Endodermal cell (in vitro differentiated cells): ENCODE data around the gene RAPH1. TPM values are rescaled to one million over a fixed set of nuclear protein-coding genes. Genes with fewer than 3 reads are reported as not detected.

Source experiments
- DNase-seq: peaks from one replicate; pipeline ENCODE4 v3.0.0-alpha.2; 2017
- H3K27ac ChIP-seq: 2 replicates; pipeline ENCODE4 v1.5.1; 2013; ENCODE audit warnings: mild to moderate bottlenecking, low read depth, low read length, moderate library complexity
- H3K27me3 ChIP-seq: 2 replicates; pipeline ENCODE4 v1.6.1; 2013; ENCODE audit warnings: mild to moderate bottlenecking, low read length, moderate library complexity; ENCODE audit not compliant: insufficient read depth, control insufficient read depth, poor library complexity, severe bottlenecking
- H3K36me3 ChIP-seq: 2 replicates; pipeline ENCODE4 v1.7.0; 2013; ENCODE audit warnings: mild to moderate bottlenecking, low read length, moderate library complexity; ENCODE audit not compliant: control insufficient read depth, insufficient read depth
- H3K4me1 ChIP-seq: one replicate; pipeline ENCODE4 v1.7.0; 2013; ENCODE audit warnings: low read length; ENCODE audit not compliant: control insufficient read depth, insufficient read depth
- H3K4me3 ChIP-seq: 2 replicates; pipeline ENCODE4 v1.5.1; 2013; ENCODE audit warnings: mild to moderate bottlenecking, low read length, moderate library complexity
- H3K9ac ChIP-seq: 2 replicates; pipeline ENCODE4 v1.6.1; 2013; ENCODE audit warnings: mild to moderate bottlenecking, low read length, moderate library complexity; ENCODE audit not compliant: poor library complexity, severe bottlenecking; ENCODE audit errors: extremely low read depth
- H3K9me3 ChIP-seq: 2 replicates; pipeline ENCODE4 v1.6.1; 2013; ENCODE audit warnings: mild to moderate bottlenecking, low read length, moderate library complexity; ENCODE audit not compliant: control insufficient read depth
- H3K27ac Mint-ChIP-seq: 2 replicates; pipeline ENCODE4 v1.8.0; 2020; ENCODE audit warnings: mixed read lengths
- H3K27me3 Mint-ChIP-seq: 2 replicates; pipeline ENCODE4 v1.8.0; 2021; ENCODE audit warnings: mild to moderate bottlenecking, mixed read lengths; ENCODE audit not compliant: insufficient read depth
- H3K36me3 Mint-ChIP-seq: 2 replicates; pipeline ENCODE4 v1.8.0; 2020; ENCODE audit warnings: low read depth, mixed read lengths
- H3K4me1 Mint-ChIP-seq: 2 replicates; pipeline ENCODE4 v1.8.0; 2020; ENCODE audit warnings: mixed read lengths
- H3K4me3 Mint-ChIP-seq: 2 replicates; pipeline ENCODE4 v1.8.0; 2020; ENCODE audit warnings: mild to moderate bottlenecking, moderate library complexity, mixed read lengths
- H3K9me3 Mint-ChIP-seq: 2 replicates; pipeline ENCODE4 v1.8.0; 2020; ENCODE audit warnings: mild to moderate bottlenecking, mixed read lengths
- WGBS, 2 experiments: methylation state at CpG; one replicate each; pipeline versions ENCODE4 v1.1.5 to v1.1.7; 2013; ENCODE audit warnings: missing lambda C conversion rate in 2 of 2, mixed read lengths in 1 of 2; ENCODE audit not compliant: insufficient coverage in 1 of 2, insufficient read length in 1 of 2; 5-methylcytosine and 5-hydroxymethylcytosine counted together
- total RNA-seq, 2 donors: library from RNA; stranded (reverse); fragmentation: NEBNext Ultra II Directional in 1 of 2; extraction: Animal tissue kit (Norgen Biotek cat#: 25700) in 1 of 2; gene quantifications; 2 replicates in 1 of 2; 3 replicates in 1 of 2; pipeline ENCODE4 v1.2.1, GENCODE V29; 2021
- TF ChIP-seq, protein P1 (sequence below): fragments of 200-600 bp; sonication (generic); conservative IDR thresholded peaks from 2 replicates; pipeline ENCODE4 v1.5.0; 2021; ENCODE audit warnings: antibody characterized with exemption, mild to moderate bottlenecking

RAPH1 gene
- total RNA-seq, 2 donors from 2014 or later, result 23.5 to 24.6 TPM

DNA sequence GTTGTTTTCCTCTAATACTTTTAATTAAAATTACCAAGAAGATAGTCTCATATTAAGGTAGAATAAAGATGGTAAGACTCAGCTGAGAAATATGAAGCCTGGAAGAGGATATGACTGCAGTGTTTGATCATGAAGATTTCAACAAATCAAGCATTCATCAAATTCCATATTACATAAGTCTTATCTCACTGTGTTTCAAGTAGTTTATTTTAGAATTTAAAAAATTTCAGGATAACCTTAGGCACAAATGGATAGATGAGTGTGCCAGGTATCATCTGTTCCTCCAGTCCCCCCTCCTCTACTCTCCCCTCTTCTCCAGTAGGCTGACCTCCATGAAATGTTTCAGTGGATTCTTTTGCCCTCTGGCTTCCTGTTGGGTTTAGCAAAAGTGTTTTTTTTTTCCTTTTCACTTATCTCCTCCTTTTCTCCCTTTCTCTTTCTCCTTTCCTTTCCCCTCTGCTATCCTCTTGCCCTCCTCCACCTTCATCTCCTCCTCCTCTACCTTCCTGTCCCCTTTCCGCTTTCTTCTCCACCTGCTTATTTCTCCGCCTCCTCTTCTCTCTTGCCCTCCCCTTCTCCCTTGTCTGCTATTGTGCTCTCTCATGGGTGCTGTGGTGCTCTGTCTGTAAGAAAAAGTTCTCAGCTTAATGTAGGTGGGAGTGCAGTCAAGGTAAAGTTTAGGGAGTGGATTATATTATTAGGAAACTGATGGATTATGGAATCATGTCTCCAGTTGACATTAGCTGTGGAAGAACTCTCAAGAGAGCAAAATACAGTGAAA lies 134.1 kb downstream of the RAPH1 start:
- Histone ChIP-seq H3K9me3 (peaks cover 8% of the 10 kb centered on the region), H3K27ac (no peak overlapping the region), H3K27me3 (no peaks in the 10 kb centered on the region), H3K4me1 (no peaks in the 10 kb centered on the region), H3K36me3 (peaks cover 50% of the 10 kb centered on the region), H3K4me3 (no peak overlapping the region), H3K9ac (no peak overlapping the region)
- WGBS, 2 experiments, result 95% methylated on average over 2 of the region's 2 CpGs; no CpG with 5 or more reads in 1 of the 2 experiments
- no peaks in the 10 kb centered on the region for H3K9me3 Mint-ChIP-seq
- H3K4me1 Mint-ChIP-seq, result peaks cover 4% of the 10 kb centered on the region
- DNase-seq, result no peak
- no peak overlapping the region for H3K27ac Mint-ChIP-seq
- TF ChIP-seq, protein P1, sequence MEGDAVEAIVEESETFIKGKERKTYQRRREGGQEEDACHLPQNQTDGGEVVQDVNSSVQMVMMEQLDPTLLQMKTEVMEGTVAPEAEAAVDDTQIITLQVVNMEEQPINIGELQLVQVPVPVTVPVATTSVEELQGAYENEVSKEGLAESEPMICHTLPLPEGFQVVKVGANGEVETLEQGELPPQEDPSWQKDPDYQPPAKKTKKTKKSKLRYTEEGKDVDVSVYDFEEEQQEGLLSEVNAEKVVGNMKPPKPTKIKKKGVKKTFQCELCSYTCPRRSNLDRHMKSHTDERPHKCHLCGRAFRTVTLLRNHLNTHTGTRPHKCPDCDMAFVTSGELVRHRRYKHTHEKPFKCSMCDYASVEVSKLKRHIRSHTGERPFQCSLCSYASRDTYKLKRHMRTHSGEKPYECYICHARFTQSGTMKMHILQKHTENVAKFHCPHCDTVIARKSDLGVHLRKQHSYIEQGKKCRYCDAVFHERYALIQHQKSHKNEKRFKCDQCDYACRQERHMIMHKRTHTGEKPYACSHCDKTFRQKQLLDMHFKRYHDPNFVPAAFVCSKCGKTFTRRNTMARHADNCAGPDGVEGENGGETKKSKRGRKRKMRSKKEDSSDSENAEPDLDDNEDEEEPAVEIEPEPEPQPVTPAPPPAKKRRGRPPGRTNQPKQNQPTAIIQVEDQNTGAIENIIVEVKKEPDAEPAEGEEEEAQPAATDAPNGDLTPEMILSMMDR, result no peak
- H3K36me3 Mint-ChIP-seq, result peaks cover 57% of the 10 kb centered on the region
- no peak overlapping the region for H3K4me3 Mint-ChIP-seq
- no peaks in the 10 kb centered on the region for H3K27me3 Mint-ChIP-seq

DNA sequence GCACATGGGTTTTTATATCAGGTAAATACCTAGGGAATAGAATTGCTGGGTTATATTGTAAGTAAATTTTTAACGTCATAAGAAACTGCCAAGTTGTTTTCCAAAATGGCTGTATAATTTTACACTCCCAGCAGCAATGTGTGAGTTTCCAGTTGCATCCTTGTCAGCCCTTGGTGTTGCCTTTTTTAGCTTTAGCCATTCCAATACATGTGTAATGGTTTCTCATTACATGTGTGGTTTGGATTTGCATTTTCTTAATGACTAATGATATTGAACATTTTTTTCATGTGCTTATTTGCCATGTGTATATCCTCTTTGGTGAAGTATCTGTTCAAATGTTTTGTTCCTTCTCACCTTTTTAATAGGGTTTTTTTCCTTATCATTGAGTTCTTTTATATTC lies 136.1 kb downstream of the RAPH1 start:
- Histone ChIP-seq H3K9ac (no peak overlapping the region), H3K9me3 (peaks cover 8% of the 10 kb centered on the region), H3K36me3 (peaks cover 44% of the 10 kb centered on the region), H3K4me3 (no peak overlapping the region), H3K27ac (no peak overlapping the region), H3K4me1 (no peaks in the 10 kb centered on the region), H3K27me3 (no peaks in the 10 kb centered on the region)
- peaks cover 4% of the 10 kb centered on the region for H3K4me1 Mint-ChIP-seq
- 91% methylated on average over 1 of the region's 1 CpG; no CpG with 5 or more reads in 1 of the 2 experiments for WGBS, 2 experiments
- H3K27me3 Mint-ChIP-seq, result no peaks in the 10 kb centered on the region
- H3K36me3 Mint-ChIP-seq, result peaks cover 56% of the 10 kb centered on the region
- no peaks in the 10 kb centered on the region for H3K9me3 Mint-ChIP-seq
- TF ChIP-seq, protein P1, result no peak
- DNase-seq, result no peak
- H3K4me3 Mint-ChIP-seq, result no peak overlapping the region
- no peak overlapping the region for H3K27ac Mint-ChIP-seq

DNA sequence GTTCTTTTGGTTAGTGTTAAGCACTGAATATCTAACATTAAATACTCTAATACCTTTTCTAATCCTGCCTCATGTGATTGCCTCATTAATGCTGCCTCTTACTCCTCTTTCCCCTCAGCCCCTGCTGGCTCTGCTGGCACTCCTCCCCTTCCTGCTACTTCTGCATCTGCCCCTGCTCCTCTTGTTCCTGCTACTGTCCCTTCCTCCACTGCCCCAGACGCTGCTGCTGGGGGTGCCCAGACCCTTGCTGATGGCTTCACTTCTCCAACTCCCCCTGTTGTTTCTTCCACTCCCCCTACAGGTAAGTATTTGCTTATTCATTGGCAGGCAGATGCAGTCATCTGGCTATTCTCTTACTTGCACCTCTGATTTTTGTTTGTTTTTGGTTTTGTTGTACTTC lies 138.4 kb downstream of the RAPH1 start:
- WGBS, 2 experiments, result 30 to 50% methylated on average over 1 of the region's 1 CpG

More for the DNA sequence above, 138.4 kb downstream of the RAPH1 start:
- Histone ChIP-seq H3K27me3 (no peaks in the 10 kb centered on the region), H3K4me3 (no peak overlapping the region), H3K9me3 (peaks cover 8% of the 10 kb centered on the region), H3K9ac (no peak overlapping the region), H3K27ac (no peak overlapping the region), H3K36me3 (peaks cover 43% of the 10 kb centered on the region), H3K4me1 (no peaks in the 10 kb centered on the region)
- no peak overlapping the region for H3K4me3 Mint-ChIP-seq
- TF ChIP-seq, protein P1, result peak; percentile 78
- H3K9me3 Mint-ChIP-seq, result no peaks in the 10 kb centered on the region
- peak overlapping the region; percentile 32 for H3K27ac Mint-ChIP-seq
- peaks cover 4% of the 10 kb centered on the region for H3K4me1 Mint-ChIP-seq
- no peaks in the 10 kb centered on the region for H3K27me3 Mint-ChIP-seq
- H3K36me3 Mint-ChIP-seq, result peaks cover 53% of the 10 kb centered on the region
- DNase-seq, result peak; percentile 90
